BJ (cell line): ENCODE measurements around the gene MNAT1. TPM values are rescaled to one million over a fixed set of nuclear protein-coding genes. Genes with fewer than 3 reads are reported as not detected.

Source experiments
- CTCF ChIA-PET: fragments of 350-600 bp; formaldehyde crosslinking; extraction: SDS; loops from one replicate; lab custom pipeline; 2021; ENCODE audit warnings: antibody characterized with exemption, inconsistent platforms; lab: Yijun Ruan, JAX
- POLR2A ChIA-PET: fragments of 300-600 bp; sonication (Branson Sonifier 250); formaldehyde crosslinking; extraction: SDS; loops from one replicate; lab custom pipeline; 2021; ENCODE audit warnings: antibody characterized with exemption; lab: Charles Lee
- DNase-seq: peaks from one replicate; pipeline ENCODE4 v3.0.0-alpha.2; 2011; ENCODE audit warnings: low read depth
- H3K27me3 ChIP-seq: 2 replicates; pipeline ENCODE4 v1.6.0; 2011; ENCODE audit warnings: low read length; ENCODE audit not compliant: control insufficient read depth, insufficient read depth
- H3K36me3 ChIP-seq: 2 replicates; pipeline ENCODE4 v1.5.1; 2011; ENCODE audit warnings: low read length; ENCODE audit not compliant: control insufficient read depth, insufficient read depth
- H3K4me3 ChIP-seq: 2 replicates; pipeline ENCODE4 v1.5.1; 2011; ENCODE audit warnings: low read depth, mild to moderate bottlenecking, control low read depth, low read length
- CTCF ChIP-seq: IDR thresholded peaks from 2 replicates; pipeline ENCODE4 v1.5.1; 2011; ENCODE audit warnings: low read depth, mild to moderate bottlenecking, control low read depth, inconsistent platforms, low read length, moderate library complexity; ENCODE audit not compliant: insufficient read depth
- polyA plus RNA-seq: library from polyadenylated mRNA; depleted of rRNA; stranded (reverse); fragments of >200 nt; gene quantifications from 2 replicates; pipeline ENCODE4 v1.2.3, GENCODE V29; 2011

Gene MNAT1
- polyA plus RNA-seq, 1 experiment = 30.8 TPM

GRCh38 chr14:60893911-60894310 lies 159.3 kb downstream of the MNAT1 start:
- TF ChIP-seq CTCF = no peak
- ChIA-PET POLR2A (no interaction called here), CTCF (interaction anchor here (1.1 kb wide), 1 partner anchor 13 kb away, joined by 4 read pairs; no protein-coding TSS in a partner anchor)
- DNase-seq = no peak
- no peaks in the 10 kb centered on the region for H3K27me3 ChIP-seq
- no peak overlapping the region for H3K4me3 ChIP-seq
- no peaks in the 10 kb centered on the region for H3K36me3 ChIP-seq

DNA sequence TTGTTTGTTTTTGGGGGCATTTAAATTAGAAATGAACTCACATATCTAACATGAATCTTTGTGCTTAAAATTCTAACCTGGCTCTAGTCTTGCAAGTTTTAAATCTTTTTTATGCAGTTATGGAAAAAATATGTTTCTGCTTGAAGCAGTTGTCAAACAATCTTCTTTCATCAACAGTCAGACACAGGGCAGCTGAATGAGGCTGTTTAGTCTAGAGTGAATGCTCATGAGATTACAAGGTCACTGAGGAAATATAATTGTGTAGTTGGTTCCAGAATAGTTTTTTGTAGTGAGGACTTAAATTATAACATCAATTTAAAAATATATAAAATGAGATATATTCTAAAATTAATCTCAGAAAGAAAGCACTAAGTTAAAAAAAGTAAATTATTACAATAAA lies 169.8 kb downstream of the MNAT1 start:
- no peaks in the 10 kb centered on the region for H3K27me3 ChIP-seq
- no peak for DNase-seq
- ChIA-PET CTCF (no interaction called here), POLR2A (no interaction called here)
- H3K4me3 ChIP-seq = no peak overlapping the region
- TF ChIP-seq CTCF = no peak
- no peaks in the 10 kb centered on the region for H3K36me3 ChIP-seq

DNA sequence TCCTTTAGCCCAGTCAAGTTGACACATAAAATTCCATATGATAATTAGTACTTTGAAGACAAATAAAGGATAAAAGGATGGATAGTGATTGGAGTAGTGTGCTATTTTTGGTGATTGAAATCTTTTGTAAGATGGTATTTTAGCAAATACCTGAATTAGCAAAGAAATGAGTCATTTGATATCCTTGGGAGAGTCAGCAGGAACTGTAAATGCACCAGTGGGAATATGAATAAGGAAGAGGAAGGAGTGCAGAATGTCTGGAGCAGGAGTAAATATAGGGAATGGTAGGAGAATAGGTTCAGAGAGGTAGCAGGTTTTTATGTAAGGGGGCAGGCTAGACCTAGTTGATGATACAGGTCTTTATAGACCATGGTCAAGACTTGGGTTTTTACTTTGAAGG lies 171.4 kb downstream of the MNAT1 start:
- no peaks in the 10 kb centered on the region for H3K27me3 ChIP-seq
- H3K4me3 ChIP-seq = no peak overlapping the region
- DNase-seq = no peak
- ChIA-PET CTCF (interaction anchor here (0.6 kb wide), 1 partner anchor 842 kb away, joined by 3 read pairs; no protein-coding TSS in a partner anchor), POLR2A (no interaction called here)
- no peak for TF ChIP-seq CTCF
- H3K36me3 ChIP-seq = no peaks in the 10 kb centered on the region

GRCh38 chr14:60915781-60916180 lies 181.2 kb downstream of the MNAT1 start:
- TF ChIP-seq CTCF = no peak
- CTCF ChIA-PET = interaction anchor here (0.5 to 1.5 kb wide), 3 partner anchors 13 to 369 kb away, joined by 3 to 6 read pairs (median 4); no protein-coding TSS in a partner anchor
- Histone ChIP-seq H3K4me3 (no peak overlapping the region), H3K36me3 (peaks cover 2% of the 10 kb centered on the region), H3K27me3 (no peaks in the 10 kb centered on the region)
- no peak for DNase-seq
- POLR2A ChIA-PET = no interaction called here

- Histone ChIP-seq H3K36me3 (peaks cover 2% of the 10 kb centered on the region), H3K27me3 (no peaks in the 10 kb centered on the region), H3K4me3 (no peak overlapping the region)
- POLR2A ChIA-PET = no interaction called here
- DNase-seq = no peak
- CTCF ChIA-PET = no interaction called here
- TF ChIP-seq CTCF = no peak
These were observed 187.5 kb downstream of the MNAT1 start for GRCh38 chr14:60922050-60922449.
